ENCODE data around the gene NDUFC2. TPM values are rescaled to one million over a fixed set of nuclear protein-coding genes. Genes with fewer than 3 reads are reported as not detected.

Gene NDUFC2
- total and polyA plus RNA-seq, 9 donors: 140 to 207 (median 171) TPM

GRCh38 chr11:78021611-78022010 lies 58.1 kb downstream of the NDUFC2 start:
- H3K4me1 ChIP-seq (ENCODE audit: control insufficient read depth, insufficient read depth, low read length): peaks cover 3% of the 10 kb centered on the region
- no peak overlapping the region for H3K4me3 ChIP-seq (ENCODE audit: low read length)
- 83% methylated on average over 5 of the region's 6 CpGs for WGBS (ENCODE audit: insufficient coverage)
- DNase-seq: no peak
- H3K27ac ChIP-seq (ENCODE audit: low read length): no peak overlapping the region
- no peaks in the 10 kb centered on the region for H3K9me3 ChIP-seq (replicated peaks; ENCODE audit: control insufficient read depth, low read depth, low read length)
- H3K36me3 ChIP-seq (ENCODE audit: control insufficient read depth, insufficient read depth, low read length): no peaks in the 10 kb centered on the region
- no peaks in the 10 kb centered on the region for H3K27me3 ChIP-seq (ENCODE audit: control insufficient read depth, insufficient read depth, low read length)

DNA sequence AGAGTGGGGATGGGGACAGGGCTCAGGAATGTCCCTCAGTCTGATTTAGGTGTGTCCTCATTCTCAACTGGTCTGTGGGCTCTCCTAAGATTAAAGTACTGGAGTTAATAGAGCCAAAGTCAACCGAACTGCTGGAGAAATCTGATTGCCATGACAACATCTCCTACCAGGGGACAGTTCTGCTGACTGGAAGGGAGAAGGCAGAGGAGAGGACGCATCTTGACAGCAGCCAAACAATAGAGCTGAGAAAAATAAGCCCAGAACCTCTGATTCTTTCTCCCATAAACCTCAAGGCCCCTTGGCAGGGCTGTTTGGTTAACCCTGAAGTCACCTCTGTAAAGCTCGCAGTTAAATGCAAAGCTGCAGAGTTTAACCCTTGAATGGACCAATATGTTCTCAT lies 59.4 kb downstream of the NDUFC2 start:
- H3K36me3 ChIP-seq (ENCODE audit: control insufficient read depth, insufficient read depth, low read length): no peaks in the 10 kb centered on the region
- no peak overlapping the region for H3K4me3 ChIP-seq (ENCODE audit: low read length)
- H3K9me3 ChIP-seq (replicated peaks; ENCODE audit: control insufficient read depth, low read depth, low read length): no peaks in the 10 kb centered on the region
- peaks cover 3% of the 10 kb centered on the region for H3K4me1 ChIP-seq (ENCODE audit: control insufficient read depth, insufficient read depth, low read length)
- H3K27ac ChIP-seq (ENCODE audit: low read length): no peak overlapping the region
- no CpG with 5 or more reads among the region's 3 CpGs for WGBS (ENCODE audit: insufficient coverage)
- no peak for DNase-seq
- no peaks in the 10 kb centered on the region for H3K27me3 ChIP-seq (ENCODE audit: control insufficient read depth, insufficient read depth, low read length)

DNA sequence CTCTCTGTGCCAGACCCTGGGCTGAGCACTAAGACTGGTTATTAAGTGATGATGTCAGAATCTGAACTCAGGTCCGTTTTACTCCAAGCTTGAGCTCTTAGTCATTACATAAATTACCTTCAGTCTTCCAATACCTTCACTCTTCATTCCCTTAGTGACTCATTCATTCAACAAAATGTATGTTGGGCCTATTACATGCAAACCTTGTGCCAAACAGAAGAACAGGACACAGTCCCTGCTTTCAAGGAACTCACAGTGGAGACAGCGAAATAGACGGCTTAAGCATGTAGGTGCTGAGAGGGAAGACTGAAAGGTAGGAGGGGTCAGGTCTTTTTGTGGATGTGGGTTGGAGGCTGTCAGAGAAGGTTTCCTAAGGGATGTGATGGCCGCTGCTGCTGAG lies 59.9 kb downstream of the NDUFC2 start:
- Histone ChIP-seq H3K4me1 (ENCODE audit: control insufficient read depth, insufficient read depth, low read length) (peaks cover 3% of the 10 kb centered on the region), H3K27me3 (ENCODE audit: control insufficient read depth, insufficient read depth, low read length) (no peaks in the 10 kb centered on the region), H3K27ac (ENCODE audit: low read length) (no peak overlapping the region), H3K36me3 (ENCODE audit: control insufficient read depth, insufficient read depth, low read length) (no peaks in the 10 kb centered on the region), H3K4me3 (ENCODE audit: low read length) (no peak overlapping the region), H3K9me3 (replicated peaks; ENCODE audit: control insufficient read depth, low read depth, low read length) (no peaks in the 10 kb centered on the region)
- DNase-seq: no peak
- WGBS (ENCODE audit: insufficient coverage): 41% methylated on average over 3 of the region's 4 CpGs

Other genes with a start within 250 kb of the NDUFC2 start
- 26.4 TPM for gene INTS4, start 85.2 kb downstream of the NDUFC2 start, total RNA-seq
- gene INTS4, start 85.2 kb downstream of the NDUFC2 start, polyA plus RNA-seq (ENCODE audit: insufficient read depth in 1 of 8, insufficient read length in 8 of 8, low replicate concordance in 1 of 8): 10 to 100 TPM; 21.5 to 26.8 (median 23.4) TPM
- gene KCTD14, start 56.6 kb downstream of the NDUFC2 start, total RNA-seq: 0.89 TPM
- gene KCTD14, start 56.6 kb downstream of the NDUFC2 start, polyA plus RNA-seq (ENCODE audit: insufficient read depth in 1 of 8, insufficient read length in 8 of 8, low replicate concordance in 1 of 8): 1 to 10 TPM in 7 of 8 donors, under 1 TPM in 1; 0.99 to 2.0 (median 1.7) TPM
- 0.13 TPM for gene THRSP, start 16.0 kb downstream of the NDUFC2 start, total RNA-seq
- gene THRSP, start 16.0 kb downstream of the NDUFC2 start, polyA plus RNA-seq (ENCODE audit: insufficient read depth in 1 of 8, insufficient read length in 8 of 8, low replicate concordance in 1 of 8): 1 to 10 TPM in 1 of 8 donors, under 1 TPM in 6, not detected in 1; 0.13 to 1.3 (median 0.21) TPM
- gene ALG8, start 59.8 kb upstream of the NDUFC2 start, total RNA-seq: 21.1 TPM
- 10 to 100 TPM; 21.7 to 30.7 (median 26.5) TPM for gene ALG8, start 59.8 kb upstream of the NDUFC2 start, polyA plus RNA-seq (ENCODE audit: insufficient read depth in 1 of 8, insufficient read length in 8 of 8, low replicate concordance in 1 of 8)
- gene KCTD21, start 108.8 kb upstream of the NDUFC2 start, total RNA-seq: 4.9 TPM
- 1 to 10 TPM; 6.0 to 7.7 (median 6.5) TPM for gene KCTD21, start 108.8 kb upstream of the NDUFC2 start, polyA plus RNA-seq (ENCODE audit: insufficient read depth in 1 of 8, insufficient read length in 8 of 8, low replicate concordance in 1 of 8)
- 2.6 TPM for gene USP35, start 109.1 kb upstream of the NDUFC2 start, total RNA-seq
- 1 to 10 TPM; 3.5 to 4.8 (median 4.0) TPM for gene USP35, start 109.1 kb upstream of the NDUFC2 start, polyA plus RNA-seq (ENCODE audit: insufficient read depth in 1 of 8, insufficient read length in 8 of 8, low replicate concordance in 1 of 8)

Measured in muscle of leg (tissue), 11 donors.